ENCODE measurements around the gene UBE4B.
"Not testable (repeated sequence)": the region's sequence is repeated elsewhere in the genome, so short reads cannot be mapped to it uniquely, and the experiment has no call there.

UBE4B gene

DNA sequence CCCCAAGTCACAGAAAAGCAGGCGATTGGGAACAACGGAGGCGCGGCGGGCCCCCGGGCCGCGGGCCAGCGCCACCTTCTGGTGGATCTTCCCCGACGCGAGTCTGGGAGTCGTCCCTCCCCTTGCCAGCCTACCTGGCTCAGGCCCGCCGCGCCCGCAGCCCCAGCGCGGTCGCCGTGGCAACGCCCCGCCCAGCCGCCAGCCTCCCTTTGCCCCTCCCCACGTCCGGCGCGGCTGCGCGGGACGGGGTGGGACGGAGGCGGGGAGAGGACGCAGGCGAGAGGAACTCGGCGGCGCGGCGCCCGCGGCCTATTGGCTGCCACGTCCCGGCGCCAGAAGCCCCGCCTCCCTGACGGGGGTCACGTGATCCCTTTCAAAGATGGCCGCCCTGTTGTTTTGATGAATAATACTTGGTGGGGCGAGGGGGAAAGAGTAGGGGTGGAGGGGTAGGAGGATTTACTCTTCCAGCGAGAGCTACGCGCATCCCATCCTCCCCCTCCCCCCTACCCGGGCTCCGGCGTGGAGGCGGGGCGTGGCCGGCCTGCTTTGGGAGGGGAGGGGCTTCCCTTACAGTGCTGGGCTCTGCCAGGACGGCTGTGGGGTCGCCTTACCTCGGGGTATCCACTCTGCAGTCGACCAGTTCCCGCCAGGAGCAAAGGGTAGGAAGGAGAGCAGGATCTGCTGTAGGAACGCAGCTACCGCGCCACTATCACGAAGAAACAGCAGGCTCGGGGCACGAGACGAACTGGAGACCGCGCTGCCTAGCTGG lies at the start of gene UBE4B:
Gene UBE4B, plus strand, starts transcription at position 369 of the 769 bp plus-strand sequence. CDS start 713 bp downstream, outside the sequence.
- peak; percentile 98 for DNase-seq (ENCODE audit: low spot score)

DNA sequence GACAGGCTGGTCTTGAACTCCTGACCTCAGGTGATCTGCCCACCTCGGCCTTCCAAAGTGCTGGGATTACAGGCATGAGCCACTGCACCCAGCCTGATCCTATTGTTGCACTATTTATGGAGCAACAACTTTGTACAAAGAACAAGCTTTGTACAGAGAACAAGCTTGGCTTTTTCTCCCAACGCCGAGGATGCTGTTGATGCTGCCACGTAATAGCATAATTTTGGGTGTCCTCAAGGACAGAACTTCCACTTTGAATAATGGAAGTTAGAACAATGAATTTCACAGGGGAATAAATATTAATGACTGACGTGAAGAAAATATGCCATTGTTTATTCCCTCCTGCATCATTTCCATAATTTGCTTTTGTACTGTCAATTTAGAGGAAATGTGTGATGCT lies 48.5 kb upstream of the UBE4B start:
- DNase-seq (ENCODE audit: low spot score): no peak

DNA sequence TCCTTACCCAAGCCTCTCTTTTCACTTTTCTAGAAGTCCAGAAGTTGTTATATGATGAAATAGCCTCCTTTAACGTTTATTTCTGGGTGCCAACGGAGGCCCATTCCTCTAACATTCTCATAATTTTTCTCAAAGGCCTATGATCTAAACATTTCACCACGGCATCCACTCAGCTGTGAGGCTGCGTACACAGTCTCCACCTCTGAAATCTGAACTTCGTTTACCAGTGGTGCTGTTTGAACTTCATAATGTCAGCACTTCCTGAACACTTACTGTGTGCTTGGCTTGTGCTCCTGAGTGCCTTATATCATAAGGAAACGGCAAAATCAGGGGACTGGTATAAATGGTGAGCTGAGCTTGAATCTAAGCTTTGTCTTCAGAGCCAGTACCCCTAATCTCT lies 47.8 kb upstream of the UBE4B start:
- DNase-seq (ENCODE audit: low spot score): no peak

DNA sequence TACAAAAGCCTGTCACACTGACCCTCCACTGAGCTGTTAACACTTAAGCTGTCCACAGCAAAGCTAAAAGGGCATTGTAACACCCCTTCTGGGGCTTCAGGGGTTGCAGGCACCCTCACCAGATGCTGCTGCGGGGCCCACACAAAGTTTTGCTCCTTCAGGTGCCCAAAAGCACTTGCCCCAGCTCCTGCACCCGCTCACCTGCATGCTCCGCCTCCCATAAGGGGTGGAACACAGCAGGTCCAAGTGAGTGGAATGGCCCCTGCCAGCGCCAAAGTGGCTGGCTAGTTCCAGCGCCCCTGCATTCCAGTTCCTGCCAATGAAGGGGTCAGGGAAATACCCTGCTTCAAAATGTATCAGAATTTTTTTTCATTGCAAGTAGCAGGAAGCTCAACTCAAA lies 43.0 kb upstream of the UBE4B start:
- no peak for DNase-seq (ENCODE audit: low spot score)

DNA sequence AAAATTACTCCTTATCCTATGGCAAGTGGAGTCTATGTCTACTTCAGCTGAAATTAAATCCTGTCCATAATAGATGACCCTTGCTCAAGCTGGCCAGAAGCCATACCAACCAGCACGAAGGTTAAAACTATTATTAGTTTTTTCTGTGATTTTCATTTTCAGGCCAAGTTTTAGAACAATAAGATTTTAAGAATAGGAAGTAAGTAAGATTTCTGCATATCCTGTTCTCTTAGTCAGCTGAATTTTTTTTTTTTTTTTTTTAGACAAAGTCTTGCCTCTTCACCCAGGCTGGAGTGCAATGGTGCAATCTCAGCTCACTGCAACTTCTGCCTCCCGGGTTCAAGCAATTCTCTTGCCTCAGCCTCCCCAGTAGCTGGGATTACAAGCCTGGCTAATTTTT lies 41.8 kb upstream of the UBE4B start:
- no peak for DNase-seq (ENCODE audit: low spot score)

DNA sequence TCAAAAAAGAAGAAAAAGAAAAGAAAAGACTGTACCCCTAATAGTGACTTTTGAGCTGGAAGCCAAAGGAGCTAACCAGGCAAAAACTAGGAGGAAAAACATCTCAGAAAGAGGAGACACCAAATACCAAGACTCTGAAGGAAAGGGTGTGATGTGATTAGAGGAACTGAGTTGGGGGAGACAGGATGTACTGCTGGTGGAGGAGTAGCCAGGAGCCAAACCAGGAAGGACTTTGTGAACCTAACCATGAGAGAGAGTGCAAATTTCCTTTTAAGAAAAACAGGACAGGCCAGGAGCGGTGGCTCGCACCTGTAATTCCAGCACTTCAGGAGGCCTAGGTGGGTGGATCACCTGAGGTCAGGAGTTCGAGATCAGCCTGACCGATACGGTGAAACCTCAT lies 39.8 kb upstream of the UBE4B start:
- no peak for DNase-seq (ENCODE audit: low spot score)

DNA sequence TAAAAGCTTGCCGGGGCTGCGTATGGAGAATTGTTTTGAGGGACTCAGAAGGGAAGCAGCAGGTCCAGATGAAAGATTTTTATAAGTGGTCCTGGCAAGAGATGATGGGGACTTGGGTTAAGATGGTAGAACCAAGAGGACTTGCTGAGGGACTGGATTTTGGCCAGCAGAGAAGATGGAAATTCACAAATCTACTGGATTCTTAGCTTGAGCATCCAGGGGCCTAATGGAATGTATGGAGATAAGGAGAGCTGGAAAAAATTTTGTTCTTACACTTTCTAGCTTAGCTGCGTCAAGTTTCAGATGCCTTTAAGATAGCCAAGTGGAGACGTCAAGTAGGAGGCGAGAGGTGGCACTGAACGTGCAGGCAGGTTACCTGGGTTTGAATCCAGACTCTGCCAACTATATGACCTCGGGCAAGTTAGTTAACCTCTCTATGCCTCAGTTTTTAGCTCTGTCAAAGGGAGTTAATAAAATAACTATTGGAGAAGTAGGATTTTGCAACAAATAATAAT lies 39.1 kb upstream of the UBE4B start:
- DNase-seq (ENCODE audit: low spot score): no peak

DNA sequence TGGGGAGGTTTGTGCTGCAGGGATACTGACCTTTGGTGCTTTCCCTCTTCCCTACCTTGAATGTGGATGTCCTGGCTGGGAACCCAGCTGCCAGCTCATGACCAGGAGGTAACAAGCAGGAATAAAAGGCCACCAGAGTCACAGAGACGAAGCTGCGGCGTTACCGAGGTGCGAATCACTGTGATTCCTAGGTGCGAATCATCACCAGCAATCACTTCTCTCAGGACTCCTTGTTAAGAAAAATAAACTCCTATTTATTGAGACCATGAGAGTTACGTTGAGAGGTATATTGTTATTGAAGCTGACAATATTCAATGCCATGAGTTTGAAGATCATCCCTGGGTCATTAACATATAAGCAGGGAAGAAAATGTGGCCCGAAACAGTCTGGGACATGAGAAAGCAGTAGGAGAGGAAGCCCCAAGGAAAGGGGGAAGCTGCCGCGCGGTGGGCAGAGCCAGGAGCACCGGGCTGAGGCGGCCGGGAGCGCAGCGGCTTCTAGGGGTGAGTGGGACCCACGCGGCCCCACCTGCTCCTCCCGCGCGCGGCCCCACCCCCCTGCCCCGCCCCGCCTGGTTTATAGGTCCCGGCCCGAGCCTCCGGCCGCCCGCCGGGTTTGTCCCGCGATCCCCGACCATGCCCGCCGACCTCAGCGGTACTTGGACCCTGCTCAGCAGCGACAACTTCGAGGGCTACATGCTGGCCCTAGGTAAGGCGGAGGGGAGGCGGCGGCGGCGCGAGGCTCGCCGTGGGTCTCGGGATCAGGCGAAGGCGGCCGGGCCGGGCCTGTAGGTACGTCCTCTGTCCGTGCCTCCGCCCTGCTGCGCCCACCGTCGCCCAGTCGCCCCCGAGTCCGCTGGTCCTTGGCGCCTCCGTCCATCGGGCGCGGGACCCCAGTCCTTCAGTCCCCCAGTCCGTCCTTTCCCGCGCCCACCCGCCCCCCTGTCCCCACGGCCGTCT lies 35.9 kb upstream of the UBE4B start, which contains the start of gene RBP7:
Gene RBP7, plus strand, starts transcription at position 605 of the 959 bp plus-strand sequence. Its CDS starts 31 bp downstream, at position 636.
- no peak for DNase-seq (ENCODE audit: low spot score)

DNA sequence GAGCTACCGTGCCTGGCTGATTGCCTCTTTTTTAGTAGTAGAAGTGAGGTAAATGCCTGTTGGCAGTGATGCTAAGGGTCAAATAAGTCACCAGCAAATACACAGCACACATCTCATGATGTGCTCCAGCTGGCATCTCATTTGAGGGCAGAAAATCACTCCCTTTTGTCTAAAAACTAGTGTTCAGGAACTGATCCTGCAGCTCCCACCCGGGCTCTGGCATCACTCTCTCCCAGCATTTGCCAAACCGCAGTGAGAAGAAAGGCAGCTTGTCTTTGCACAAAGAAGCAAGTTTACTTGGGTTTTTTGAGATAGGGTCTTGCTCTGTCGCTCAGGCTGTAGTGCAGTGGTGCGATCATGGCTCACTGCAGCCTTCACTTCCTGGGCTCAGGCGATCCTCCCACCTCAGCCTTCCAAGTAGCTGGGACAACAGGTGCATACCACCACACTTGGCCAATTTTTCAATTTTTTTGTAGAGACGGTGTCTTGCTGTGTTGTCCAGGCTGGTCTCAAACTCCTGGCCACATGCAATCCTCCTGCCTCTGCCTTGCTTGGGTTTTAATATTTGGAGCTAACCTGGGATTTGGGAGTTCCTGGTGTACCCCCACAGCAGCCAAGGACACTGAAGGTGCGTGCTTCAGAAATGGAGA lies 31.6 kb upstream of the UBE4B start:
- DNase-seq (ENCODE audit: low spot score): no peak

DNA sequence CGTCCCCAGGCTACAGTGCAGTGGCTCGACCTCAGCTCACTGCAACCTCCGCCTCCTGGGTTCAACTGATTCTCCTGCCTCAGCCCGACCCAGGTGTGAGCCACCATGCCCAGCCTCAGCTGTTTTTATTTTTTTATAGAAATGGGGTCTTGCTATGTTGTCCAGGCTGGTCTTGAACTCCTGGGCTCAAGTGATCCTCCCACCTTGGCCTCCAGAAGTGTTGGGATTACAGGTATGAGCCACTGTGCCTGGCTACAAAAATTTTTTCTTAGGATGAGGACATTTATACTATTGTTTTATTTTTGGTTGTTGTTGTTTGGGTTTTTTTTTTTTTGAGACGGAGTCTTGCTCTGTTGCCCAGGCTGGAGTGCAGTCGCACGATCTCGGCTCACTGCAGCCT lies 27.5 kb upstream of the UBE4B start:
- DNase-seq (ENCODE audit: low spot score): not testable (repeated sequence)

DNA sequence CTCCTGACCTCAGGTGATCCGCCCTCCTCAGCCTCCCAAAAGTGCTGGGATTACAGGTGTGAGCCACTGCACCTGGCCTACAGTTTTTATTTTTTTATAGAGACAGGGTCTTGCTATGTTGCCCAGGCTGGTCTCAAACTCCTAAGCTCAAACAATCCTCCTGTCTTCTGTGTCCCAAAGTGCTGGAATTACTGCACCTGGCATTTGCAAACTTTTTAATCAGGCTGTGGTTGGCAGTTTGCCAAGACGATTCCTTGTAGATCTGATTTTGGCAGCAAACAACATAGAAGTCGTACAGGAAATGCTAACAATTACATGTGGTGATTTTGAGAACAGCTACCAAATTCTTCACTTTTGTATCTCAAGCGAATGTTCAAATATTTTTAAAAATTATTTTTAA lies 25.6 kb upstream of the UBE4B start:
- DNase-seq (ENCODE audit: low spot score): no peak

DNA sequence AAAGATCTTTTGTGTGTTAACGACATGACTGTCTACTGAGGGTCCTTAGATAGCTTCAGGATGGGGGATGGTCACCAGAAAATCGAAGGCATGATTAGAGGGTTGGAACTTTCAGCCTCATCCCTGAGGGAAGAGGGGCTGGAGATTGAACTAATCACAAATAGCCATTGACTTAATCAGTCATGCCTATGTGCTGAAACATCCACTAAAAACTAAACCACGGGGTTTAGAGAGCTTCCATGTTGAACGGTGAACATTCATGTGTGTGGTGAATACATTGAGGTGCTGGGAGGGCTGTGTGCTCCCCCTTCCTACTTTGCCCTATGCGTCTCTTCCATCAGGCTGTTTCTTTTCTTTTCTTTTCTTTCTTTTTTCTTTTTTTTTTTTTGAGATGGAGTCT lies 18.7 kb upstream of the UBE4B start:
- no peak for DNase-seq (ENCODE audit: low spot score)

DNA sequence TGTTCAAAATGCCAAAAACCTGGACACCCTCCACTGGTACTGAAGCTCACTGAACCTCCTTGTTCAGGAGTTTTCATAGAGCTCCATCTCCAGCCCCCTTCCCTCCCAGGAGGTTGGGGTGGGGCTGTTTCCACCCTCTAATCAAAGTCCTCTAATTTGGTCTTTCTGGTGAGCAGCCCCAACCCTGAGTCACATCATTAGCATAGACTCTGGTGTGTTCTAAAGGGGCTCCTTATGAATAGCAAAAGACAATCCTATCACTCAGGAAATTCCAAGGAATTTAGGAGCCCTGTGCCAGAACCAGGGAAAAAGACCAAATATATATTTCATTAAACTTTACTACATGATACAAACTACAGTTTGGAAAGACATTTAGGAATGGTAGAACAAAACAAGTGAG lies 13.2 kb upstream of the UBE4B start:
- no peak for DNase-seq (ENCODE audit: low spot score)

DNA sequence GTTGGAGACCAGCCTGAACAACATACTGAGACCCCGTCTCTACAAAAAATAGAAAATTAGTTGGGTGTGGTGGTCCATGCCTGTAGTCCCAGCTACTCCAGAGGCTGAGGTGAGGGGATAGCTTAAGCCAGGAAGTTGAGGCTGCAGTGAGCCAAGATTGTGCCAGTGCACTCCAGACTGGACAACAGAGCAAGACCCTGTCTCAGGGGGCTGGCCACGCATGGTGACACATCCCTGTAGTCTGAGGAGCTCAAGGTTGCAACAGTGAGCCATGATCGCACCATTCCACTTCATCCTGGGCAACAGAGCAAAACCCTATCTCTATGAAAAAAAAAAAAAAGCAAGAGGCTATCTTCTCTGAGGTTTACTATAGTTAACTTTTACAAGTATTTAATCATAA lies 12.7 kb upstream of the UBE4B start:
- DNase-seq (ENCODE audit: low spot score): no peak

DNA sequence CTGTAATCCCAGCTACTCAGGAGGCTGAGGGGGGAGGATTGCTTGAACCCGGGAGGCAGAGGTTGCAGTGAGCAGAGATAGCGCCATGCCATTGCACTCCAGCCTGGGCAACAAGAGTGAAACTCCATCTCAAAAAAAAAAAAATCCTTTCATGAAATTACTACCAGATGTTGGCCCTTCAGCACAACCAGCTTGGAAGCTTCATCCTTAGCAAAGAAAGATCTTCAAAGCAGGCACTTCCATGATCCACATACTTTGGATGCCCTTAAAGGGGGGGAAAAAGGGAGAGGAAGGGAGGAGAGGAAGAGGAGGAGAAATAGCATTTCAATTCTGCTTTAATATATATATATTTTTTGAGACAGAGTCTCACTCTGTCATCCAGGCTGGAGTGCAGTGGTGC lies 12.1 kb upstream of the UBE4B start:
- not testable (repeated sequence) for DNase-seq (ENCODE audit: low spot score)

DNA sequence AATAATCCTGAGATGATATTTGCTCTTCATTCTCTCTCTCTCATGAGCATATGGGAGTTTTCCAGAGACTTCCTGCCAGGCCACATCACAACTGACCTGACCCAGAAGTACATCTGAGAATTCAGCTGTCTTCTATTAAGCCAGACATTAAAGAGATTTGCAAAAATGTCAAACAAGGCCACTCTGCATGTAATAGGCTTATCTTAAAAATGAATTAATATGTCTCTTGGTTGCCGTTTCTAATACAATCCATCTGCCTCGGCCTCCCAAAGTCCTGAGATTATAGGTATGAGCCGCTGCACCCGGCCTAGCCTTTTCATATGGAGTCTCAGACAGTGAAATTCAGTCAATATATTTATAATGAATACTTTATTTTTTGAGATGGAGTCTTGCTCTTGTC lies 10.8 kb upstream of the UBE4B start:
- DNase-seq (ENCODE audit: low spot score): not testable (repeated sequence)

DNA sequence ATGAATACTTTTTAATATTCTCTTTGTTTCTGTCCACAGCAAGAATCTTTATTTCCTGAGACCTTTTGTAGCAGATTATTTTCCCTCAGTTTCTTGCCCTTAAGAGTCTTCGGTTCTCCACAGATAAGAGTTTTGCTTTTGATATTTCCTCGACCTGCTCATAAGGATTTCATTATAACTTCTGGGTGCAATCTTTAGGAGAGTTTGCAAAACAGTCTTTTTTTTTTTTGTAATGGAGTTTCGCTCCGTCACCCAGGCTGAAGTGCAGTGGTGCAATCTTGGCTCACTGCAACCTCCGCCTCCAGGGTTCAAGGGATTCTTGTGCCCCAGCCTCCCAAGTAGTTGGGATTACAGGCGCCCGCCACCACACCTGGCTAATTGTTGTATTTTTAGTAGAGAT lies 10.1 kb upstream of the UBE4B start:
- no peak for DNase-seq (ENCODE audit: low spot score)

DNA sequence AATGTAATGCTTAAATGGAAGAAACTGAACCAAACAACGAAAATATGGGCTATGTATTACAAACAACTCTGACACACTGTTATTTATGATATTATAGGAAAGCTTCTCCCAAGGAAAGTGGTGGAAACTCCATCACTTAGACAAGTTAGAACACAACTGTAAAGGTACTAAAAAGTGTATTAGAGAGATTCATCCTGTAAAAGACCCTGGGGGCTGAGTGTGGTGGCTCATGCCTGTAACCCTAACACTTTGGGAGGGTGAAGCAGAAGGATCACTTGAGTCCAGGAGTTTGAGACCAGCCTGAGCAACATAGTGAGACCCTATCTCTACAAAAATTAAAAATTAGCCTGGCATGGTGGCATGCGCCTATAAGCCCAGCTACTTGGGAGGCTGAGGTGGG lies 7.4 kb upstream of the UBE4B start:
- DNase-seq (ENCODE audit: low spot score): no peak

DNA sequence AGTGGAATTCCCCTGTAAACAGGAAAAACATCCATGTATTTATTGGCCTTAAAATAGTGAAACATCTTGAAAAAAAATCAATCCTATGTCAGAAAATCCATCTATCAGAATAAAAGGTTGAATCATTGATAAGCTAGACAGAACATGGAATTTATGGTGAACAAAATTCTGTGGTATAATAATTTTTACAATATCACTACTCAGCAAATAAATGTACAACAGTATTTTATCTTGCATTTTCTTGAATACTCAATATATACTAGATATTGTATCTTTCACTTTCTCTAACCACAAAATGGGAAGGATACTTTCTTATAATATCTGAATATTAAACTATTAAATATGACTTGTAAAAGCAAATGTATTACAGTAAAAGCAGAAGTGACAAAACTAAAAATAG lies 5.7 kb upstream of the UBE4B start:
- no peak for DNase-seq (ENCODE audit: low spot score)

DNA sequence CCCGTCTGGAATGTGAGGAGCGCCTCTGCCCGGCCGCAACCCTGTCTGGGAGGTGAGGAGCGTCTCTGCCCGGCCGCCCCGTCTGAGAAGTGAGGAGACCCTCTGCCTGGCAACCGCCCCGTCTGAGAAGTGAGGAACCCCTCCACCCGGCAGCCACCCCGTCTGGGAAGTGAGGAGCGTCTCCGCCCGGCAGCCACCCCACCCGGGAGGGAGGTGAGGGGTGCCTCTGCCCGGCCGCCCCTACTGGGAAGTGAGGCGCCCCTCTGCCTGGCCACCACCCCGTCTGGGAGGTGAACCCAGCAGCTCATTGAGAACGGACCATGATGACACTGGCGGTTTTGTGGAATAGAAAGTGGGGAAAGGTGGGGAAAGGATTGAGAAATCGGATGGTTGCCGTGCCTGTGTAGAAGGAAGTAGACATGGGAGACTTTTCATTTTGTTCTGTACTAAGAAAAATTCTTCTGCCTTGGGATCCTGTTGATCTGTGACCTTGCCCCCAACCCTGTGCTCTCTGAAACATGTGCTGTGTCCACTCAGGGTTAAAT lies 3.7 kb upstream of the UBE4B start:
- not testable (repeated sequence) for DNase-seq (ENCODE audit: low spot score)

DNA sequence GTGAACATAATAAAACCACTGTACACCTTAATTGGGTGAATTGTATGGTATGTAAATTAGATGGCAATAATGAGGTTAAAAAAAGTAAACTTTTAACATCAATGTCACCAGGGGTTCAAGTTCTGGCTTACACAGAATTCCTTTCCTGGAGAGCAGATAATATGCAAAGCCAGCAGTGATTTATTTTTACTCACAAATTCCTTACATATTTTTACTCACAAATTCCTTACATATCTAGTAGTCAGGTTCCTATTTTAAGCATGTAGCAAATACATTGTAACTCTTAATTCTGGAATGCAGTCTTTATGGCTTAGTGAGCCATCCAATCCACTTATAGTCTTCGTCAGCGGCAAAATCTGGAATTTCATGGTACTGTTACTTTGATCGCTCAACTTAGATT lies 1.3 kb upstream of the UBE4B start:
- no peak for DNase-seq (ENCODE audit: low spot score)

DNA sequence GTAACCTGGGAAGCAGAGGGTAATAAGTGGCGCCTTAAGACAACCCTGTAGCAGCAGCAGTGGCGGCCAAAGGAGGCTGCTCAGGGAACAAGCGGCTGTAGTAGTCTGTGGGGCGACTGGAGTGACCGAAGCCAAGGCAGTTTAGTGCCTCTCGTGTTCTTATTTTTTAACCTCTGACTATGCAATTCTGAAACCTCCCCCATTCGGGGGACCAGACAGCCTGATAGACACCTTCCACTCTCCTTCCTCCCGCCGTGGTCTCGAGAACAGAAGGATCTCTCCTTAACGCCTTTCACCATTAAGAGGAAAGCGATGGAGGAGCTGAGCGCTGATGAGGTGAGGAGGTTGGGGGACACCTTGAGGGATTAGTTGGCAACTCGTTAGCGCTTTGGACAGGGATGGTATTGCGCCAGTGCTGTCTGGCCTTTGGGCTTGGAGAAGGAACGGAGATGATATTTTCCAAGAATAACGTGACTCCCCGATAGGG lies 644 bp downstream of the UBE4B start:
- DNase-seq (ENCODE audit: low spot score): peak; percentile 33

Data from activated CD4-positive, alpha-beta T cell treated with anti-CD3 and anti-CD28 coated beads, Interleukin-2, Interleukin-4, amounts not matched to agents 100 ng/mL and 50 ng/mL, durations not matched to agents 16 hours and 8 hours (primary cell).